Fibroblast of the conjunctiva (primary cell): ENCODE data around the gene YES1.
A peak's percentile ranks its signal among the peaks of the same experiment; 100 is the strongest.
"Not testable (repeated sequence)": the region's sequence is repeated elsewhere in the genome, so short reads cannot be mapped to it uniquely, and the experiment has no call there.

Source experiments
- DNase-seq: peaks from one replicate; pipeline ENCODE4 v3.0.0-alpha.2; 2010; ENCODE audit warnings: low read depth

The YES1 gene

GRCh38 chr18:784470-785172, 27.4 kb downstream of the YES1 start:
- no peak for DNase-seq

- no peak for DNase-seq
These were observed 33.7 kb downstream of the YES1 start for GRCh38 chr18:778194-778927.

GRCh38 chr18:777021-777420, 35.0 kb downstream of the YES1 start:
- DNase-seq, result no peak

- not testable (repeated sequence) for DNase-seq
These were observed 36.0 kb downstream of the YES1 start for GRCh38 chr18:776044-776443.

- DNase-seq, result no peak
These were observed 37.2 kb downstream of the YES1 start for GRCh38 chr18:774811-775210.

- DNase-seq, result no peak
These were observed 37.9 kb downstream of the YES1 start for GRCh38 chr18:773980-774624.

- DNase-seq, result no peak
These were observed 41.5 kb downstream of the YES1 start for GRCh38 chr18:770583-770961.

- DNase-seq, result no peak
These were observed 44.1 kb downstream of the YES1 start for GRCh38 chr18:767961-768360.

GRCh38 chr18:767084-767882, 44.8 kb downstream of the YES1 start:
- DNase-seq, result no peak

GRCh38 chr18:766550-766860, 45.5 kb downstream of the YES1 start:
- no peak for DNase-seq

GRCh38 chr18:765764-766549, 46.1 kb downstream of the YES1 start:
- DNase-seq, result no peak

GRCh38 chr18:759864-760263, 52.2 kb downstream of the YES1 start:
- DNase-seq, result not testable (repeated sequence)

- DNase-seq, result no peak
These were observed 56.5 kb downstream of the YES1 start for GRCh38 chr18:755506-755905.

- no peak for DNase-seq
These were observed 57.4 kb downstream of the YES1 start for GRCh38 chr18:754656-755055.

GRCh38 chr18:750456-750855, 61.6 kb downstream of the YES1 start:
- DNase-seq, result no peak

GRCh38 chr18:744832-745597, 67.0 kb downstream of the YES1 start:
- DNase-seq, result no peak

GRCh38 chr18:741931-742512, 70.0 kb downstream of the YES1 start:
- DNase-seq, result peak; percentile 47

- no peak for DNase-seq
These were observed 79.7 kb downstream of the YES1 start for GRCh38 chr18:732371-732770.

GRCh38 chr18:731185-731584, 80.9 kb downstream of the YES1 start:
- DNase-seq, result no peak

- no peak for DNase-seq
These were observed 81.3 kb downstream of the YES1 start for GRCh38 chr18:730692-731091.

- not testable (repeated sequence) for DNase-seq
These were observed 81.9 kb downstream of the YES1 start for GRCh38 chr18:730120-730519.
